B cell (primary cell): ENCODE measurements around the gene ANKS1B.

Source experiments
- CTCF ChIP-seq: fragments of 200-600 bp; IDR thresholded peaks from one replicate; pipeline ENCODE4 v1.8.0; 2022; ENCODE audit warnings: antibody characterized with exemption, mild to moderate bottlenecking
- EZH2 ChIP-seq: IDR thresholded peaks from 2 replicates; pipeline ENCODE4 v1.6.1; 2012; ENCODE audit warnings: borderline replicate concordance, low read depth, mild to moderate bottlenecking, moderate library complexity, low read length; ENCODE audit not compliant: insufficient read depth, poor library complexity, severe bottlenecking

- TF ChIP-seq CTCF (no peak), EZH2 (no peak)
These were observed 1184.9 kb downstream of the ANKS1B start for GRCh38 chr12:98799822-98800221.
